Neuron (in vitro differentiated cells): Measurements from ENCODE around the gene CALML5.

Source experiments
- H2AFZ ChIP-seq: one replicate; pipeline ENCODE4 v1.6.1; 2013; ENCODE audit warnings: low read depth, mild to moderate bottlenecking, inconsistent platforms, low read length, moderate library complexity
- H3K27me3 ChIP-seq: one replicate; pipeline ENCODE4 v1.6.1; 2013; ENCODE audit warnings: low read length; ENCODE audit not compliant: insufficient read depth
- H3K36me3 ChIP-seq: one replicate; pipeline ENCODE4 v1.6.1; 2013; ENCODE audit warnings: low read length; ENCODE audit not compliant: insufficient read depth
- H3K4me1 ChIP-seq: one replicate; pipeline ENCODE4 v1.6.1; 2013; ENCODE audit warnings: low read length; ENCODE audit not compliant: insufficient read depth
- H3K4me3 ChIP-seq: 2 replicates; pipeline ENCODE4 v1.5.1; 2013; ENCODE audit warnings: mild to moderate bottlenecking, low read length, moderate library complexity
- H3K9me3 ChIP-seq: one replicate; pipeline ENCODE4 v1.6.1; 2013; ENCODE audit warnings: low read length

CALML5 gene

GRCh38 chr10:5538892-5539651, 39.7 kb upstream of the CALML5 start:
- Histone ChIP-seq H3K4me3 (no peak overlapping the region), H3K27me3 (no peaks in the 10 kb centered on the region), H3K36me3 (no peaks in the 10 kb centered on the region), H2AFZ (no peak overlapping the region), H3K4me1 (no peaks in the 10 kb centered on the region), H3K9me3 (peaks cover 2% of the 10 kb centered on the region)

- Histone ChIP-seq H3K36me3 (no peaks in the 10 kb centered on the region), H3K27me3 (no peaks in the 10 kb centered on the region), H3K4me3 (no peak overlapping the region), H3K9me3 (peaks cover 2% of the 10 kb centered on the region), H2AFZ (no peak overlapping the region), H3K4me1 (no peaks in the 10 kb centered on the region)
Observed at GRCh38 chr10:5538446-5538845, 39.1 kb upstream of the CALML5 start.

- H3K27me3 ChIP-seq, result no peaks in the 10 kb centered on the region
- H3K4me3 ChIP-seq, result no peak overlapping the region
- peaks cover 2% of the 10 kb centered on the region for H3K9me3 ChIP-seq
- H3K4me1 ChIP-seq, result no peaks in the 10 kb centered on the region
- no peaks in the 10 kb centered on the region for H3K36me3 ChIP-seq
- no peak overlapping the region for H2AFZ ChIP-seq
Observed at GRCh38 chr10:5537684-5538083, 38.3 kb upstream of the CALML5 start.

- H3K4me3 ChIP-seq, result no peak overlapping the region
- H3K36me3 ChIP-seq, result no peaks in the 10 kb centered on the region
- H3K9me3 ChIP-seq, result peaks cover 2% of the 10 kb centered on the region
- H3K27me3 ChIP-seq, result no peaks in the 10 kb centered on the region
- no peak overlapping the region for H2AFZ ChIP-seq
- H3K4me1 ChIP-seq, result no peaks in the 10 kb centered on the region
Observed at GRCh38 chr10:5536486-5537081, 37.2 kb upstream of the CALML5 start.

- no peaks in the 10 kb centered on the region for H3K36me3 ChIP-seq
- peaks cover 2% of the 10 kb centered on the region for H3K9me3 ChIP-seq
- H3K4me3 ChIP-seq, result no peak overlapping the region
- no peaks in the 10 kb centered on the region for H3K27me3 ChIP-seq
- H2AFZ ChIP-seq, result no peak overlapping the region
- H3K4me1 ChIP-seq, result peaks cover under 1% of the 10 kb centered on the region
Observed at GRCh38 chr10:5534880-5535856, 35.8 kb upstream of the CALML5 start.

GRCh38 chr10:5534051-5534821, 34.9 kb upstream of the CALML5 start:
- Histone ChIP-seq H2AFZ (no peak overlapping the region), H3K4me1 (peaks cover 4% of the 10 kb centered on the region), H3K27me3 (no peaks in the 10 kb centered on the region), H3K36me3 (no peaks in the 10 kb centered on the region), H3K9me3 (peaks cover 2% of the 10 kb centered on the region), H3K4me3 (no peak overlapping the region)

GRCh38 chr10:5533098-5533731, 33.8 kb upstream of the CALML5 start:
- no peaks in the 10 kb centered on the region for H3K27me3 ChIP-seq
- H3K4me1 ChIP-seq, result peaks cover 4% of the 10 kb centered on the region
- no peak overlapping the region for H2AFZ ChIP-seq
- H3K36me3 ChIP-seq, result no peaks in the 10 kb centered on the region
- H3K9me3 ChIP-seq, result peaks cover 2% of the 10 kb centered on the region
- H3K4me3 ChIP-seq, result no peak overlapping the region

GRCh38 chr10:5532618-5533097, 33.3 kb upstream of the CALML5 start:
- Histone ChIP-seq H3K36me3 (no peaks in the 10 kb centered on the region), H3K4me3 (no peak overlapping the region), H3K27me3 (no peaks in the 10 kb centered on the region), H3K9me3 (peaks cover 2% of the 10 kb centered on the region), H2AFZ (no peak overlapping the region), H3K4me1 (peaks cover 4% of the 10 kb centered on the region)

- Histone ChIP-seq H2AFZ (no peak overlapping the region), H3K27me3 (no peaks in the 10 kb centered on the region), H3K4me1 (peaks cover 4% of the 10 kb centered on the region), H3K36me3 (no peaks in the 10 kb centered on the region), H3K9me3 (peaks cover 2% of the 10 kb centered on the region), H3K4me3 (no peak overlapping the region)
Observed at GRCh38 chr10:5532307-5532605, 32.9 kb upstream of the CALML5 start.

- H2AFZ ChIP-seq, result no peak overlapping the region
Observed at GRCh38 chr10:5531558-5532306, 32.4 kb upstream of the CALML5 start.

GRCh38 chr10:5530846-5531557, 31.6 kb upstream of the CALML5 start:
- Histone ChIP-seq H3K9me3 (peaks cover 2% of the 10 kb centered on the region), H3K4me3 (no peak overlapping the region), H2AFZ (no peak overlapping the region), H3K27me3 (no peaks in the 10 kb centered on the region), H3K36me3 (no peaks in the 10 kb centered on the region), H3K4me1 (peaks cover 4% of the 10 kb centered on the region)

More at GRCh38 chr10:5531558-5532306, 32.4 kb upstream of the CALML5 start:
- no peaks in the 10 kb centered on the region for H3K27me3 ChIP-seq
- H3K36me3 ChIP-seq, result no peaks in the 10 kb centered on the region
- H3K9me3 ChIP-seq, result peaks cover 2% of the 10 kb centered on the region
- H3K4me3 ChIP-seq, result no peak overlapping the region
- H3K4me1 ChIP-seq, result peaks cover 4% of the 10 kb centered on the region
